ENCODE data around the gene LZTS3.
A peak's percentile ranks its signal among the peaks of the same experiment; 100 is the strongest.

The LZTS3 gene

DNA sequence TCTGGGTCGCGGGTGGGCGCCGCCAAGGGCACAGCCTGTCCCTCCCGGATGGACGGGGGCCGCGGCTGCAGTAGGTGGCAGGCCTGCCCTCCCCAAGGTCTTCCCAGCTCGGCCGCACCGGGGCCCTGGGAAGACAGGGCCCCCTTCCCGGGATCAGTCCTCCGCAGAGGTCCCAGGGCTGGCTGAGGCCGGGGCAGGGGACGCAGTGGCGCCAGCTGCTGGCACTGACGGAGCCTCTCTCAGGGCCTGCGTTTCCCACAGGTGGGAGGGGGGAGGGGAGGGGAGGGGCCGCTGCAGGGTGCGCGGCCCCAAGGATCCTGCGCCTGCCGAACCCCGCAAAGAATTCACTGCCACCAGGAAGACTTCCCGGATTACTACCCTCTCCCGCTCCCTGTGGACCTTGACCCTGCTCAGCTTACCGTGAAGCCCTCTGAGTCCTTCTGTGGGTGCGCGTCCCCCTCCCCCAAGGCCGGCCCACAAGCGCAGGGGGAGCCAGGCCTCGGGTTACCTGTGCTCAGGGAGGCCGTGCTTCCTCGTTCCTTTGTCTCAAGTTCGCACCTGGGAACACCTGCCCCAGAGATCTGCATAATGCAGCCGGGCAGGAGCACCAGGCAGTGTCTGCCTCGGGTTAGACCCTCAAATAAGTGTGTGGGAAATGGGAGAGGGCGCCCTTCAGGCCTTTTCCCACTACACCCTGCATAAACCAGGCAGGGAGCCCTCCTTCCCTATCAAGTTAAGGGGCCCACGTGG, 5.1 kb downstream of the LZTS3 start:
- Histone ChIP-seq H3K27me3 (ENCODE audit: insufficient read depth, low read length) (no peaks in the 10 kb centered on the region), H3K36me3 (ENCODE audit: insufficient read depth, low read length) (no peaks in the 10 kb centered on the region), H3K9me3 (ENCODE audit: low read length) (no peaks in the 10 kb centered on the region), H3K4me1 (ENCODE audit: insufficient read depth, low read length) (peaks cover 9% of the 10 kb centered on the region), H2AFZ (ENCODE audit: low read depth, low read length) (no peak overlapping the region), H3K4me3 (ENCODE audit: low read length) (no peak overlapping the region)

DNA sequence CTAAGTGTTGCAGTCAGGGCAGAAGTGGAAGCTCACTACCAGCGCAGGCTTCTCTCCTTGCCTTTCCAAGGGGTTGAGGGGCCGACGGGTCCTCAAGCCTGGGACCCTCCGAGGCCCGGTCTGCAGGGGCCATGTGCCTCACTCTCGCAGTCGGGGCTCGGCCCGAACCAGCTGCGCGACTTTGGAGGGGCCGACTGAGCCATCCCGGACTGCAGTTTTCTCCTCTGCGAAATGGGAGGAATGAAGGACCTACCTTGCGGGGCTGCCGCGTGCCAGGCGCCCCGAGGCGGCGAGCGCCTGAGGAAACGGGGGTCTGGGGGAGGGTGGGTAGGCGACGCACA, 5.6 kb downstream of the LZTS3 start:
- H3K27me3 ChIP-seq (ENCODE audit: insufficient read depth, low read length), result no peaks in the 10 kb centered on the region
- H3K4me1 ChIP-seq (ENCODE audit: insufficient read depth, low read length), result peaks cover 8% of the 10 kb centered on the region
- no peak overlapping the region for H3K4me3 ChIP-seq (ENCODE audit: low read length)
- H3K9me3 ChIP-seq (ENCODE audit: low read length), result no peaks in the 10 kb centered on the region
- no peak overlapping the region for H2AFZ ChIP-seq (ENCODE audit: low read depth, low read length)
- no peaks in the 10 kb centered on the region for H3K36me3 ChIP-seq (ENCODE audit: insufficient read depth, low read length)

DNA sequence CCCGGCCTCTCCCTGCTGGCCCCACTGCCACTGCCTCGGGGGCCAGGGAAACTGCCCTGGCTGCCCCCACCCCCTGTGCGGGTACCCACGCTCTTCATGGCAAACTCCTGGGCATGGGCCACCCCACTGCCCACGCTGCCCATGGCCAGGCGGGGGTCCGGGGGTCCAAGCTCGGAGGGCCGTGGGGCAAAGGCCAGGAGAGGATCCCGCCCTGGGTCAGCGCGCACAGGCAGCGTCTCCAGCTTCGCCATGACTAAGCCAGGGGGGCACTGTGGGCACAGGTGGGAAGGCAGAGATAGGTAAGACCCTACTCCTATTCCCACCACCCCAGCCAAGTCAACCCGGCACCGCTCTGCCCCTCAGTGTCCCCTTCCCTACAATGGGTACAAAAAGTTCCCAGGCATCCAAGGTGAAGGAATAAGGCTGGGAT, 6.4 kb downstream of the LZTS3 start:
- no peaks in the 10 kb centered on the region for H3K27me3 ChIP-seq (ENCODE audit: insufficient read depth, low read length)
- peaks cover under 1% of the 10 kb centered on the region for H3K4me1 ChIP-seq (ENCODE audit: insufficient read depth, low read length)
- no peak overlapping the region for H3K4me3 ChIP-seq (ENCODE audit: low read length)
- H3K9me3 ChIP-seq (ENCODE audit: low read length), result no peaks in the 10 kb centered on the region
- no peak overlapping the region for H2AFZ ChIP-seq (ENCODE audit: low read depth, low read length)
- no peaks in the 10 kb centered on the region for H3K36me3 ChIP-seq (ENCODE audit: insufficient read depth, low read length)

DNA sequence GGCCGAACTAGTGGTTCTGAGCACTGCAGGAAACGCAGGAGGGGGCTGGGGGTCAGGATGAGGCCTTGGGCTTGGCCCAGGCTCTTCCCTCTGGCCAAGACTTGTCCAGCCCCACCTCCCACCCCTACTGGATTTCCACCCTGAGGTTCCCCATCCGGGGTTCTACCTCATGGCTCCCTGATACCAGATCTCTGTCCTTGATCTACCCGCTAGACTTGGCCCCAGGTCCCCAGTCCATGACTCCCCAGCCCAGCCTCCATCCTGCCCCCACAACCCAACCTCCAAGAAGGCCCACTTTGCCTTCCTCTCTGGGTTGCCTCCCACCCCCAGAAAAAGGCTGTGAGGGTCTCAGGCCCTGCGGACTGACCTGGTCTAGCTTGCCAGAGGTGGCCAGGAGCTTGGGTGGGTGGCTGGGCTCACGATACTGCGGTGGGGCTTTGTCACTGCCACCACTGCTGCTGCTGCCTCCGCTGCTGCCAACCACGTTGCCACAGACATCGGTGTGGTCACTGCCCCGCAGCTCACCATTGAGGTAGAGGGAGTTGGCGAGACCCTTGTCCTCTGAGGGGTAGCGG, 6.9 kb downstream of the LZTS3 start:
- H3K9me3 ChIP-seq (ENCODE audit: low read length), result no peaks in the 10 kb centered on the region
- no peaks in the 10 kb centered on the region for H3K27me3 ChIP-seq (ENCODE audit: insufficient read depth, low read length)
- H3K4me1 ChIP-seq (ENCODE audit: insufficient read depth, low read length), result no peaks in the 10 kb centered on the region
- H3K4me3 ChIP-seq (ENCODE audit: low read length), result no peak overlapping the region
- H2AFZ ChIP-seq (ENCODE audit: low read depth, low read length), result no peak overlapping the region
- no peaks in the 10 kb centered on the region for H3K36me3 ChIP-seq (ENCODE audit: insufficient read depth, low read length)

DNA sequence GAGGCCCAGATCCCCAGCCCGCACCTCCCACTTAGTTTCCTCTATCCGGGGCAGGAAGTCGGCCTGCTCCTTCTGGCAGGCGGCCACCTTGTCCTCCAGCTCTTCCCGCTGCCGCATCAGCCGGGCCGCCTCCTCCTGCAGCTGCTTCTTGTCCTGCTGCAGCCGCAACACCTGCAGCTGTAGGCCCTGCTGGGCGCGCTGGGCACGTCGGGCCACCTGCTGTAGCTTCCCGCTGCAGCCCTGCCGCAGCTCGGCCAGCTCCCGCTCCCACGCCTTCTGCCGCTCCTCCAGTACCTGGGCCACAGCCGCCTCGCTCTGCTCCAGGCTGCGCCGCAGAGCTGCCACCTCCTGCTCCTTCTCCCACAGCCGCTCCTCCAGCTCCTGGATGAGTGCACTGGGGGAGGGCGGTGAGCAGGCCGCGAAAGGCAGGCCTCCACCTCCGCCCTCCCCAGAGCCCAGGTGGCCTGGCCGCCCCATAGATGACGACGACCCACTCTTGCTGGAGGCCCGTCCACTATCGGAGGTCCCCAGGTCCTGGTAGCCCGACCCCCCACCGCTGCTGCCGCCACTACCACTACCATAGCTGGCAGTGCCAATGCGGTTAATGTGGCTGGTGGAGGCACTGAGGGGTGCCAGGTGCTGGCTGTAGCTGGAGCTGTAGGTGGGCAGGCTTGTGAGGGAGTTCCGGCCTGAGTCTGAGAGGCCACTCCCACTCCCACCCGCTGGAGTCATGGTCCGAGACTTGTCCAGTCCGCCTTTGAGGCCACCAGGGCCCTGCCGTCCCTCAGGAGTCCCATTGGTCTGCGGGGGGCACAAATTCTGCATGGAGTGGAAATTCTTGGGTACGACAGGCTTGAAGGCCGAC, 7.6 kb downstream of the LZTS3 start:
- H3K4me1 ChIP-seq (ENCODE audit: insufficient read depth, low read length), result no peaks in the 10 kb centered on the region
- H3K27me3 ChIP-seq (ENCODE audit: insufficient read depth, low read length), result no peaks in the 10 kb centered on the region
- H3K9me3 ChIP-seq (ENCODE audit: low read length), result no peaks in the 10 kb centered on the region
- no peak overlapping the region for H3K4me3 ChIP-seq (ENCODE audit: low read length)
- no peak overlapping the region for H2AFZ ChIP-seq (ENCODE audit: low read depth, low read length)
- H3K36me3 ChIP-seq (ENCODE audit: insufficient read depth, low read length), result no peaks in the 10 kb centered on the region

DNA sequence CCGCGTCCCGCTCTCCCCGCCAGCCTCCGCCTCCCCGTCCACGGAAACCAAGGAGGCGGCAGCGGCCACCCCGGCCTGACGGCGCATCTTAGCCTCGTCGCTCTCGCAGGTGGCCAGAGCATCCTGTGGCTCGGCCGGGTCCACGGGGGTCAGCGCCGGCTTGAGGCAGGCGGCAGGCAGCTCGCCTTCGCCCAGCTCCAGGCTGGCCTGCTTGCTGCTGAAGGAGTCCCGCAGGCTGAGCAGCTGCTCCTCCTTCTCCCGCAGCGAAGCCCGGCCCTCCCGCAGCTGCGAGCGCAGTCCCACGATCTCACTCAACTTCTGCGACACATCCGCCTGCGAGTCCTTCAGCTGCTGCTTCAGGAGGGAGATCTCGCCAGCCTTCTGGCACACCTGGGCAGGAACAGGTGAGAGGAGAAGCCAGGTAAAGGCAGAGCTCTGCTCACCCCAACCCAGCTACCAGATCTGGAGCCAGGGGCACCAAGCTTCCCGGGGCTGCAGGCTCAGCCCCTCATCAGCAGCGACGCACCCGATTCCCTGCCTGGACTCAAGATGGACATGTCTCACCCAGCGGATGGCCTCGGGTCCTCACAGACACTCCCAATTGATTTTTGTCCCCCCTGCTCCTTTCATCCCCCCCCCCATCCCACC, 8.5 kb downstream of the LZTS3 start:
- H3K4me3 ChIP-seq (ENCODE audit: low read length), result no peak overlapping the region
- no peaks in the 10 kb centered on the region for H3K36me3 ChIP-seq (ENCODE audit: insufficient read depth, low read length)
- H3K9me3 ChIP-seq (ENCODE audit: low read length), result no peaks in the 10 kb centered on the region
- no peaks in the 10 kb centered on the region for H3K4me1 ChIP-seq (ENCODE audit: insufficient read depth, low read length)
- H2AFZ ChIP-seq (ENCODE audit: low read depth, low read length), result no peak overlapping the region
- no peaks in the 10 kb centered on the region for H3K27me3 ChIP-seq (ENCODE audit: insufficient read depth, low read length)

DNA sequence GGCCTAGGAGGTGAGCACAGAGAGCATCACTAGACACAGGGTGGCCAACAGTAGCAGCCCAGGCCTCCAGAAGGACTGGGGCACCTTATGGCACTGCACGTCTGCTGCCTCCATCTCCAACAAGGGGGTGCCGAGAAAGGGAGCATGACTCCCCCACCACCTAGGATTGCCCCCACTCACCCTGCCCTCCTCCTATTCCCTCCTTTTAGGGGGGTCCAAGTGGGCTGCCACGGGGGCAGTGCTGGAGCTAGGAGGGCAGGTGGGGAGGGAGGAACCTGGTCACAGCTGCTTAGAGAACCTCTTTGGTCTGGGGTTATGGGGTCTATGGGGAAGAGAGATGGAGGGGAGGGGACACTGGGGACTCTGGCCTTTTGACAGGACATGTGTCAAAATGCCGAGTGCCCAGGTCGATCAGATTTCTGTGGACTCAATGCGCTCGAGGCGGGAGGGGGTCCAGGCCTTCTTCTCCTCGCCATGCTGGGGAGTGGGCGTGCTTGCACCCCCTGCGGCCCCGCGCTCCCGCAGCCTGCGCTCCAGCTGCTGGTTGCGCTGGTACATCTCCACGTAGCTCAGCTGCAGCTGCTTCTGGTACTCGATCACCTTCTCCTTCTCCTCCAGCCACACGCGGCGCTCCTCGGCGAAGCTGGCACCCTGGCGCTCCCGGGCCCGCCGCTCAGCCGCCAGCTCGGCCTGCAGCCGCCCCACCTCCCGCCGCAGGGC, 9.1 kb downstream of the LZTS3 start:
- Histone ChIP-seq H3K4me1 (ENCODE audit: insufficient read depth, low read length) (no peaks in the 10 kb centered on the region), H3K9me3 (ENCODE audit: low read length) (no peaks in the 10 kb centered on the region), H2AFZ (ENCODE audit: low read depth, low read length) (no peak overlapping the region), H3K27me3 (ENCODE audit: insufficient read depth, low read length) (no peaks in the 10 kb centered on the region), H3K36me3 (ENCODE audit: insufficient read depth, low read length) (no peaks in the 10 kb centered on the region), H3K4me3 (ENCODE audit: low read length) (no peak overlapping the region)

DNA sequence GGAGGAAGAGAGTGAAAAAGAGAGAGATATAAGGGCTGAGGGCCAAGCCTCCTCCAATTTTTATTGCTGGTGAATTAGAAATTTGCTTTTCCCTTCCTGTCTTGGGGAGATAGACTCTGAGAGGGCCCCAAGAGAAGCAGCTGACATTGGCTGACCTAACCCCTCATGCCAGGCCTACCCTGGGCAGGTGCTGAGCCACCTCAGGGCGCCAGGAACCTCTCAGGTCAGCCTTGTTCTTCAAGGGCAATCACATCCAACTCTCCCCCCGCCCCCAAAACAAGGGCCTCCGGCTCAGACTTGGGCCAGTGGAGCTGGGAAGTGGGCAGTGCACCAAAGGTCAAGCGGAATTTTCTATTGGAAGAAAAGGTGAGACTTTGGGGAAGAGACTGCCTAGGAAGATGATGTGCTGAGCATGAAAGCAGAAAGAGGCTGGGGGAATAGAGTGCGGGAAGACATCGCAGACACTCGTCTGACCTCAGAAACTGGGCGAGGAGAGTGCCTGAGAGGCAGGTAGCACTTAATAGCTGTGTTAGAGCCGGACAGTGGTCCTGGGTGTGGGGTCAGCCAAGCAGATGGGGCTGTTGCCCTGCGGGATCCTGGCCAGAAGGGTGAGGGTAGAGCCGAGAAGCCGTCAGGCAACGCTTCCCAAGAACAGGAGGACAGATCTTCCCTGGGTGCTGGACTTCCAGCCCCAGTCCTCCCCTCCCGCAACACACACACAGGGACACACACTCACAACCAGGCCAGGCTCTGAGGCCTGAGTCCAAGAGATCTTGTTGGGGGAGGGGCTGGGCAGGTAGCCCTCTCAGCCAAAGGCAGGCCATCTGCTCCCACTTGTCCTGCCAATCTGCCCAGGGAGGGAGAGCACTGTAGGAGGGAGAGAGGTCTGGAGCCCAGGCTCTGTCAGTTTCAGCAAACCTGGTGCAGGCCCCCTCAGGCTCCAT, 10.0 kb downstream of the LZTS3 start:
- Histone ChIP-seq H3K4me3 (ENCODE audit: low read length) (no peak overlapping the region), H3K9me3 (ENCODE audit: low read length) (no peaks in the 10 kb centered on the region), H3K36me3 (ENCODE audit: insufficient read depth, low read length) (no peaks in the 10 kb centered on the region), H2AFZ (ENCODE audit: low read depth, low read length) (no peak overlapping the region), H3K27me3 (ENCODE audit: insufficient read depth, low read length) (no peaks in the 10 kb centered on the region), H3K4me1 (ENCODE audit: insufficient read depth, low read length) (peaks cover 8% of the 10 kb centered on the region)

DNA sequence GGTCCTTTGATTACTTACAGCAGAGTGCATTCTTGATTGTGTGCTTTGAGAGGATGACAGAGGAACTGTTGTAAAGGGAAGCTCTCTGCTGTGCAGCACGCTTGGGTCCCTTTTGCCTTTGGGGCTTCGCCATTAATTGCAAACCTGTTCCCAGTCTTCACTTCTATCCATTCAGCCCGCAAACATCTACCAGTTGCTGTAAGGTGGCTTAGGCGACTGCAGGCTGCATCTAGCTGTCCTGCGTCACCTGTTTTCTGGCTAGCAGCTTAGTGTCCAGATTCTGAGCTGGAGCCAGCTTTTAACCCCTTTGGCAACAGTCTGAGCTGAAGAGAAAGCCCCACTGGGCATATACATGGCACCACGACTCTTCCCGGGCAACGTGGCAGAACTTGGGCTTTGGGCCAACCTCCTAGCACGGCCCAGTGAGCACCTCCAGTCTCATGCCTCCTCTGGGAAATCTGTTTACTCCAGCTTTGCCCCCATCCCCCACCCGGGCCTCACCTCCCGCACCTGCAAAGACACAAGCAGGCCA, 11.2 kb downstream of the LZTS3 start:
- Histone ChIP-seq H3K9me3 (ENCODE audit: low read length) (no peaks in the 10 kb centered on the region), H3K36me3 (ENCODE audit: insufficient read depth, low read length) (no peaks in the 10 kb centered on the region), H2AFZ (ENCODE audit: low read depth, low read length) (no peak overlapping the region), H3K4me3 (ENCODE audit: low read length) (no peak overlapping the region), H3K27me3 (ENCODE audit: insufficient read depth, low read length) (no peaks in the 10 kb centered on the region), H3K4me1 (ENCODE audit: insufficient read depth, low read length) (peaks cover 15% of the 10 kb centered on the region)

DNA sequence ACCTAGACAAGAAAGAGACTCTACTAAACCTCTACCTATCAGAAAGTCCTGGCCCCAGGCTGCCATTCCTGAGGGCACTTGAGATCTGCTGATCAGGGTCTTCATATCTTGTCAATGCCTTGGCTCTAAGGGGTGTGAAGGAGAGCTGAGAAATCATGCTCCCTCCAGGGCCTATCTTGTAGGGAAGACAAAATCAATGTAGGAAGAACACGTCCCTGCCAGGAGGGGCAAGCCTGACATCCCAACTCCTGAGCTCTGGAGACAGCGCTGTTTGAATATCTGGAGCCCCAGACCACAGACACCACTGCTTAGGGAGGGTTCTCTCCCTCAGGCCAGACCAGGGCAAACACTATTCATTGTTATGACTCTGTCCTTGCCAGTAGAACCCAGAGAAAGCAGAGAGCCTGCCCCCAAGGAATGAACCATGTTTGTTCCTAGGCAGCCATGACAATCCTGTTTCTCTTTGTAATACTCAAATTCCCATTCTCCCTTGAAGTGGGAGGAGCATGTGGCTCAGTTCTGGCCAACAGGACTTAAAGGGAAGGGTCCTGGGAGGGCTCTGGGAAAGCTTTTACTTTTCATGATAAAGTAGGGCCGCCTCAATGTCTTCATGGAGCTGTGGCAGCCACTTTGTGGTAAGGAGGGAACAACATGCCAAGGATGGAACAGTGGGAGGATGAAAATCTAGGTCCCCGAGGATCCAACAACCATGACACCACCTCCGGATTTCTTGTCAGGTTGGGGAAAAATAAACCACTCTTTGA, 11.9 kb downstream of the LZTS3 start:
- H3K27me3 ChIP-seq (ENCODE audit: insufficient read depth, low read length), result no peaks in the 10 kb centered on the region
- H3K4me3 ChIP-seq (ENCODE audit: low read length), result no peak overlapping the region
- H3K4me1 ChIP-seq (ENCODE audit: insufficient read depth, low read length), result peaks cover 15% of the 10 kb centered on the region
- no peaks in the 10 kb centered on the region for H3K9me3 ChIP-seq (ENCODE audit: low read length)
- H2AFZ ChIP-seq (ENCODE audit: low read depth, low read length), result no peak overlapping the region
- no peaks in the 10 kb centered on the region for H3K36me3 ChIP-seq (ENCODE audit: insufficient read depth, low read length)

DNA sequence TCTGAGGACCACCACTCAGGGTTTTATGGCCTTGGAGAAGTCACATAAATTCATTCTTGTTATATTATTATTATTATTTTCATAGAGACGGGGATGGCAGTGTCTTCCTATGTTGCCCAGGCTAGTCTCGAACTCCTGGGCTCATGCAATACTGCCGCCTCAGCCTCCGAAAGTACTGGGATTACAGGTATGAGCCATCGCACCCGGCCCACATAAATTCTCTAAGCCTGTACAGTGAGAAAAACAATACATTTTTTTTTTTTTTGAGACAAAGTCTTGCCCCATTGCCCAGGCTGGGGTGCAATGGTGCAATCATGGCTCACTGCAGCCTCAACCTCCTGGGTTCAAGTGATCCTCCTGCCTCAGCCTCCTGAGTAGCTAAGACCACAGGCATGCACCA, 12.9 kb downstream of the LZTS3 start:
- no peaks in the 10 kb centered on the region for H3K27me3 ChIP-seq (ENCODE audit: insufficient read depth, low read length)
- peak overlapping the region; percentile 94 for H3K4me3 ChIP-seq (ENCODE audit: low read length)
- no peaks in the 10 kb centered on the region for H3K9me3 ChIP-seq (ENCODE audit: low read length)
- peaks cover 15% of the 10 kb centered on the region for H3K4me1 ChIP-seq (ENCODE audit: insufficient read depth, low read length)
- H3K36me3 ChIP-seq (ENCODE audit: insufficient read depth, low read length), result peaks cover 3% of the 10 kb centered on the region
- no peak overlapping the region for H2AFZ ChIP-seq (ENCODE audit: low read depth, low read length)

All from neuron (in vitro differentiated cells).